Hepatocyte (in vitro differentiated cells): ENCODE results near the gene ARMC2. TPM values are rescaled to one million over a fixed set of nuclear protein-coding genes. Genes with fewer than 3 reads are reported as not detected.

Source experiments
- DNase-seq: peaks from one replicate; pipeline ENCODE4 v3.0.0-alpha.2; 2016; ENCODE audit warnings: low spot score
- H2AFZ ChIP-seq: fragments of 200-600 bp; sonication (generic); 2 replicates; pipeline ENCODE4 v1.6.0; 2016; ENCODE audit warnings: antibody characterized with exemption, mild to moderate bottlenecking
- H3K27ac ChIP-seq: fragments of 200-600 bp; sonication (generic); 2 replicates; pipeline ENCODE4 v1.5.1; 2016; ENCODE audit warnings: mild to moderate bottlenecking
- H3K27me3 ChIP-seq: fragments of 200-600 bp; sonication (generic); 2 replicates; pipeline ENCODE4 v1.6.1; 2016
- H3K36me3 ChIP-seq: fragments of 200-600 bp; sonication (generic); replicated peaks from 2 replicates; pipeline ENCODE4 v1.5.1; 2016; ENCODE audit warnings: low read depth; ENCODE audit not compliant: insufficient read depth
- H3K4me1 ChIP-seq: fragments of 200-600 bp; sonication (generic); 2 replicates; pipeline ENCODE4 v1.5.1; 2016; ENCODE audit warnings: mild to moderate bottlenecking, moderate library complexity; ENCODE audit not compliant: insufficient read depth
- H3K4me2 ChIP-seq: fragments of 200-600 bp; sonication (generic); 2 replicates; pipeline ENCODE4 v1.6.0; 2016
- H3K4me3 ChIP-seq: fragments of 200-600 bp; sonication (generic); 2 replicates; pipeline ENCODE4 v1.5.1; 2016; ENCODE audit warnings: mild to moderate bottlenecking
- H3K79me2 ChIP-seq: fragments of 200-600 bp; sonication (generic); 2 replicates; pipeline ENCODE4 v1.6.0; 2017; ENCODE audit warnings: mild to moderate bottlenecking
- H3K9me2 ChIP-seq: fragments of 200-600 bp; sonication (generic); replicated peaks from 2 replicates; pipeline ENCODE4 v1.6.0; 2017; ENCODE audit warnings: mild to moderate bottlenecking; ENCODE audit not compliant: insufficient read depth
- H3K9me3 ChIP-seq: fragments of 200-600 bp; sonication (generic); 2 replicates; pipeline ENCODE4 v1.5.1; 2016; ENCODE audit warnings: low read depth, mild to moderate bottlenecking
- H4K20me1 ChIP-seq: fragments of 200-600 bp; sonication (generic); 2 replicates; pipeline ENCODE4 v1.6.0; 2016; ENCODE audit warnings: mild to moderate bottlenecking; ENCODE audit not compliant: insufficient read depth, poor library complexity, severe bottlenecking
- EZH2 ChIP-seq: fragments of 200-600 bp; sonication (generic); IDR thresholded peaks from 2 replicates; pipeline ENCODE4 v1.6.1; 2016; ENCODE audit warnings: antibody characterized with exemption, mild to moderate bottlenecking, borderline replicate concordance
- EZH2phosphoT487 ChIP-seq: fragments of 200-600 bp; sonication (generic); IDR thresholded peaks from one replicate; pipeline ENCODE4 v1.6.1; 2018; ENCODE audit warnings: antibody characterized with exemption, mild to moderate bottlenecking, low read depth, moderate library complexity; ENCODE audit not compliant: unreplicated experiment, severe bottlenecking
- WGBS: methylation state at CpG from one replicate; pipeline ENCODE4 v1.1.6; 2016; ENCODE audit warnings: low lambda C conversion rate; ENCODE audit errors: missing lambda C conversion rate; 5-methylcytosine and 5-hydroxymethylcytosine counted together
- polyA plus RNA-seq: library from polyadenylated mRNA; unstranded; fragments of >200 nt; fragmentation: Nextera tagmentation; extraction: Ambion mirVana; gene quantifications from 2 replicates; pipeline ENCODE4 v1.2.1, GENCODE V29; 2016
- total RNA-seq: library from RNA; depleted of rRNA; stranded (reverse); fragments of >200 nt; gene quantifications from 2 replicates; pipeline ENCODE4 v1.2.3, GENCODE V29; 2014
- TF ChIP-seq, protein P1 (sequence below): fragments of 200-600 bp; sonication (generic); IDR thresholded peaks from 2 replicates; pipeline ENCODE4 v1.5.1; 2016; ENCODE audit warnings: antibody characterized with exemption, mild to moderate bottlenecking; ENCODE audit not compliant: poor library complexity

The ARMC2 gene
- total and polyA plus RNA-seq, 2 experiments from 2014 or later = 2.8 to 4.8 TPM

DNA sequence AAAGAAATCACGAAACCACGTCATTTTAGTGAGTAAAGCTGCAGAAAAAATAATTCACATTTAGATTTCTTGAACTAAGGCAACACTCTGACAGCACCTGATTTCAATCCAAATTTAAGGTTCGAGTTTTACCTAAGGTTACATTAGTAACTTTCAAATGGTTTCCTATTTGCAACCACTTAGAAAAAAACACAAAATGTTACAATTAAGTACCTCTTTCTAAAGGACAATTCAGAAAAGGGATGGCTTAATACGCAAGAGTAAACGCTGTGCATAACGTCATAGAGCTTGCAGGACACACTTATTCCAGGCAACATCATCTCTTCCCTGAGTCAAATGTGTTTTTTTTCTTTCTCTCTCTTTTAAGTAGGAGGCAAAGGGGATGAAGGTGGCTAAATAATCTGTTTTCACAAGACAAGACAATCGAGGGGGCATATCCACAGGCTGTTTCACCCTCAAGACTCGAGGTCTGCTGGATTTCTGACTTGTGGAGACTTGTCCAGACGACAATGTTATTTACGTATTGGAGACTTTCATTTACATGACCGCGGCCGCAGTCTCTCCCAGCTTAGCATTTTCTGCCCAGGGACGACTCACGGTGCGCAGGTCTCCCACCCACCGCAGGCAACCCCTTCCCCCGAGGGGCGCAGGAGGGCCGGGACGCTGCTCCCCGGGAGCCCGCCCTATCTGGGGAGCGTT is 160.5 kb downstream of the ARMC2 start:
- peak overlapping the region; percentile 75 for H3K4me2 ChIP-seq
- peak overlapping the region; percentile 50 for H2AFZ ChIP-seq
- no peaks in the 10 kb centered on the region for H3K9me2 ChIP-seq
- no peaks in the 10 kb centered on the region for H3K9me3 ChIP-seq
- peaks cover 57% of the 10 kb centered on the region for H3K79me2 ChIP-seq
- H3K27ac ChIP-seq = peak overlapping the region; percentile 93
- TF ChIP-seq, protein P1, sequence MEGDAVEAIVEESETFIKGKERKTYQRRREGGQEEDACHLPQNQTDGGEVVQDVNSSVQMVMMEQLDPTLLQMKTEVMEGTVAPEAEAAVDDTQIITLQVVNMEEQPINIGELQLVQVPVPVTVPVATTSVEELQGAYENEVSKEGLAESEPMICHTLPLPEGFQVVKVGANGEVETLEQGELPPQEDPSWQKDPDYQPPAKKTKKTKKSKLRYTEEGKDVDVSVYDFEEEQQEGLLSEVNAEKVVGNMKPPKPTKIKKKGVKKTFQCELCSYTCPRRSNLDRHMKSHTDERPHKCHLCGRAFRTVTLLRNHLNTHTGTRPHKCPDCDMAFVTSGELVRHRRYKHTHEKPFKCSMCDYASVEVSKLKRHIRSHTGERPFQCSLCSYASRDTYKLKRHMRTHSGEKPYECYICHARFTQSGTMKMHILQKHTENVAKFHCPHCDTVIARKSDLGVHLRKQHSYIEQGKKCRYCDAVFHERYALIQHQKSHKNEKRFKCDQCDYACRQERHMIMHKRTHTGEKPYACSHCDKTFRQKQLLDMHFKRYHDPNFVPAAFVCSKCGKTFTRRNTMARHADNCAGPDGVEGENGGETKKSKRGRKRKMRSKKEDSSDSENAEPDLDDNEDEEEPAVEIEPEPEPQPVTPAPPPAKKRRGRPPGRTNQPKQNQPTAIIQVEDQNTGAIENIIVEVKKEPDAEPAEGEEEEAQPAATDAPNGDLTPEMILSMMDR = no peak
- TF ChIP-seq EZH2phosphoT487 (no peak), EZH2 (no peak)
- peak; percentile 43 for DNase-seq
- peak overlapping the region; percentile 89 for H3K4me3 ChIP-seq
- peaks cover 22% of the 10 kb centered on the region for H3K4me1 ChIP-seq
- WGBS = 6% methylated on average over 24 of the region's 24 CpGs
- no peaks in the 10 kb centered on the region for H3K27me3 ChIP-seq
- peaks cover 11% of the 10 kb centered on the region for H4K20me1 ChIP-seq
- H3K36me3 ChIP-seq = no peaks in the 10 kb centered on the region

DNA sequence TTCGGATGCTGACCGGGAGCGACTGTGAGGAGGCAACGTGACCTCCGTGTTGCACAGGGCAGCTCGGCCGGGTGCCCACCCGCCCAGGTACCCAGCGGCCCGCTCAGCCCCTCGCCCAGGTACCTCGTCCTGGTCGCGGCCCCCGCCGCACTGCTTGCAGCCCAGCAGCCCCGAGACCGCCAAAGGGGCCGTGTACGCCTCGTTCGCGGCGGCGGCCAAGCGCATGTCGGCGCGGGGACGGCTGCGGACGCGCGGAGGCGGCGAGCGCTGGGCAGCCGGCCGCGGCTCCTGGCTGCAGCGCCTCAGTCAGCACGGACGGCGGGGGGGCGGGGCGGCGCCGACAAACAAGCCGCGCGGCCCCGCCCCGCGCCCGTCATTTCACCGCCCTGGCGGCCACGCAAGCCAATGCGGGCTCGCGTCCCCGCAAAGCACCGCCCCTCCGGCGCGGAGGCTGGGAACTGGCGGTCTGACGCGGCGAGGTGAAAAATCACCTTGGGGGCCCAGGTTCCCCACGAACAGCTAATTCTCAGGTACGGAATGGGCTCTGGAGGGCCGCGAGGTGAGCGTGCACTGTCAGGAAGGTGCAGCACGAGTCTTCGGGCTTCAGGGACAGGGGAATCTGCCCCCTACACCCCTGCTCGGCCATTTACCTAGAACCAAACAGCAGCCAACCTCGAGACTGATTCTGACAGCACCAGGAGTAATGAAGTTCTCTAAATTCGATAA is 161.2 kb downstream of the ARMC2 start:
- TF ChIP-seq EZH2phosphoT487 = no peak
- TF ChIP-seq, protein P1 = no peak
- TF ChIP-seq EZH2 = no peak
- H3K4me2 ChIP-seq = peak overlapping the region; percentile 85
- peaks cover 19% of the 10 kb centered on the region for H3K4me1 ChIP-seq

DNA sequence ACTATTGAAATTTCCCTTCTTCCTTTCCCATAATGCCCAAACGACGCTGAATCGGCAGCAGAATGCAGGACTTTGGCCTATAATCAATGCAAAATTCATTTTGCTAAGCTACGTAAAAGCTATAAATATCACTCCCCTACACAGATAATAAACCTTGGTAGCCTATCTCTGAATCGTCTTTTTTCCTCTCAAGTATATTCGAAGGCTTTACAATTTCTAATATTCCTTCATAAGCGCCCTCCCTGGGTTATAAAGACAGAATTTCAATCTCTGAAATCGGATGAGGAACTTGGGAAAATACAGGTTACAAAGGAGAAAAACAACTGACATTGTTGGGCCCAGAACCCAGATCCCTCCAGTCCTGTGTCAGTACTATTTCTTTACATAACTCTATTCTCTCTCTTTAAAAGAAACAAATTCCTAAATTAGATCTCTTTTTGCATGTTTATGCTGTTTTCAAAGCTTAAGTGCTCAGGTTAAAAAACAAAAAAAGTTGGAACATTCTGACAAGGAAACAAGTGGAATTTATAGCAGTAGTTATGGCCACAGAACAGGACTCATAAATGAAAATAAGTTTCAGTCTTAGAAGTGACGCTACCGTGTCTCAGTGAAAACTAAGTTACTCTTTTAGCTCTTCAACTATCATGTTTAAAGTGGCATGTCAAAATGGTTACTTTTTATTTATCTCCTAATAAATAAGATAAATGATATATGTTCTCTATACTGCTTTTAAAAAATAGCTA is 161.9 kb downstream of the ARMC2 start:
- peak overlapping the region; percentile 61 for H2AFZ ChIP-seq
- TF ChIP-seq EZH2phosphoT487 (no peak), EZH2 (no peak)
- TF ChIP-seq, protein P1 = no peak
- peak overlapping the region; percentile 90 for H3K27ac ChIP-seq
- H4K20me1 ChIP-seq = peaks cover 10% of the 10 kb centered on the region
- peak overlapping the region; percentile 63 for H3K4me3 ChIP-seq
- peak overlapping the region; percentile 85 for H3K4me2 ChIP-seq
- no peaks in the 10 kb centered on the region for H3K9me3 ChIP-seq
- peaks cover 42% of the 10 kb centered on the region for H3K79me2 ChIP-seq
- peaks cover 13% of the 10 kb centered on the region for H3K4me1 ChIP-seq
- 23% methylated on average over 10 of the region's 10 CpGs for WGBS
- no peaks in the 10 kb centered on the region for H3K27me3 ChIP-seq
- no peak for DNase-seq
- no peaks in the 10 kb centered on the region for H3K36me3 ChIP-seq
- no peaks in the 10 kb centered on the region for H3K9me2 ChIP-seq

More for the DNA sequence above, 161.2 kb downstream of the ARMC2 start:
- Histone ChIP-seq H3K4me3 (peak overlapping the region; percentile 89), H3K27me3 (no peaks in the 10 kb centered on the region), H3K9me3 (no peaks in the 10 kb centered on the region), H3K27ac (peak overlapping the region; percentile 93), H3K36me3 (no peaks in the 10 kb centered on the region), H3K79me2 (peaks cover 50% of the 10 kb centered on the region), H4K20me1 (peaks cover 10% of the 10 kb centered on the region), H2AFZ (peak overlapping the region; percentile 61), H3K9me2 (no peaks in the 10 kb centered on the region)
- peak; percentile 98 for DNase-seq
- under 1% methylated on average over 57 of the region's 80 CpGs for WGBS
